Kidney (tissue), 14 donors: ENCODE results near the gene STON1. TPM values are rescaled to one million over a fixed set of nuclear protein-coding genes. Genes with fewer than 3 reads are reported as not detected.
A peak's percentile ranks its signal among the peaks of the same experiment; 100 is the strongest.

Source experiments
- DNase-seq, 5 donors: peaks; one replicate each; pipeline ENCODE4 v3.0.0-alpha.2; 2013 to 2020
- FAIRE-seq: peaks from 2 replicates; lab custom pipeline; 2012; peaks lifted over from hg19 to GRCh38; lab: Jason Lieb, UNC
- H3K27ac ChIP-seq, 2 donors: one replicate each; pipeline ENCODE4 v1.7.0; 2013; ENCODE audit warnings: low read depth in 2 of 2, low read length in 2 of 2, inconsistent platforms in 1 of 2
- H3K27me3 ChIP-seq: one replicate; pipeline ENCODE4 v1.7.1; 2013; ENCODE audit warnings: low read length, inconsistent platforms; ENCODE audit not compliant: control insufficient read depth, insufficient read depth
- H3K36me3 ChIP-seq, 3 donors: one replicate each; pipeline versions ENCODE4 v1.7.0 to v1.7.1; 2013; ENCODE audit warnings: low read length in 3 of 3, control low read depth in 1 of 3, inconsistent platforms in 1 of 3; ENCODE audit not compliant: insufficient read depth in 3 of 3, control insufficient read depth in 2 of 3
- H3K4me1 ChIP-seq, 3 donors: one replicate each; pipeline versions ENCODE4 v1.7.0 to v1.7.1; 2013; ENCODE audit warnings: low read length in 3 of 3, inconsistent platforms in 1 of 3, low read depth in 1 of 3; ENCODE audit not compliant: control insufficient read depth in 2 of 3, insufficient read depth in 2 of 3
- H3K4me3 ChIP-seq, 3 donors: one replicate each; pipeline versions ENCODE4 v1.7.0 to v1.8.1; 2013; ENCODE audit warnings: low read length in 3 of 3, control low read depth in 1 of 3, inconsistent platforms in 1 of 3
- H3K9ac ChIP-seq, 3 donors: one replicate each; pipeline versions ENCODE4 v1.7.0 to v1.7.1; 2013; ENCODE audit warnings: low read length in 3 of 3, control low read depth in 1 of 3, inconsistent platforms in 1 of 3
- H3K9me3 ChIP-seq, 3 donors: one replicate each; pipeline versions ENCODE4 v1.7.0 to v1.7.1; 2013; ENCODE audit warnings: low read length in 3 of 3, control low read depth in 1 of 3, inconsistent platforms in 1 of 3; ENCODE audit not compliant: control insufficient read depth in 2 of 3, insufficient read depth in 1 of 3
- intact Hi-C: fragments of 100-400 bp; cut with DNase I; formaldehyde crosslinking; loops from one replicate; pipeline ENCODE4 v1.11.1; 2022
- polyA plus RNA-seq: library from polyadenylated mRNA; stranded (reverse); fragments of 350-450 nt; fragmentation: Illumina TruSeq; extraction: RNeasy Lipid Tissue Mini Kit (QIAGEN cat#74804); gene quantifications from one replicate; pipeline ENCODE4 v1.2.3, GENCODE V29; 2014; ENCODE audit warnings: low read depth, low replicate concordance; ENCODE audit not compliant: insufficient read depth
- total RNA-seq: library from RNA; stranded (reverse); fragmentation: NEBNext Ultra II Directional; extraction: Animal tissue kit (Norgen Biotek cat#: 25700); gene quantifications from one replicate; pipeline ENCODE4 v1.2.1, GENCODE V29; 2021
- TF ChIP-seq, protein P1 (sequence below): IDR thresholded peaks from 3 replicates; pipeline ENCODE4 v1.5.1; 2012; ENCODE audit warnings: mild to moderate bottlenecking, moderate library complexity, borderline replicate concordance; ENCODE audit not compliant: insufficient read depth; ENCODE audit errors: extremely low read depth
- donor health status: control.
- donor health status: control.
- donor health status: control.
- donor health status: control.
- donor health status: control.
- donor health status: DM: yes; HTN: yes; CAD: no.
- donor health status: Normal renal cell carcinoma (clear cell type).

STON1 gene
- total and polyA plus RNA-seq, 2 donors from 2014 or later: 5.8 to 15.7 TPM

DNA sequence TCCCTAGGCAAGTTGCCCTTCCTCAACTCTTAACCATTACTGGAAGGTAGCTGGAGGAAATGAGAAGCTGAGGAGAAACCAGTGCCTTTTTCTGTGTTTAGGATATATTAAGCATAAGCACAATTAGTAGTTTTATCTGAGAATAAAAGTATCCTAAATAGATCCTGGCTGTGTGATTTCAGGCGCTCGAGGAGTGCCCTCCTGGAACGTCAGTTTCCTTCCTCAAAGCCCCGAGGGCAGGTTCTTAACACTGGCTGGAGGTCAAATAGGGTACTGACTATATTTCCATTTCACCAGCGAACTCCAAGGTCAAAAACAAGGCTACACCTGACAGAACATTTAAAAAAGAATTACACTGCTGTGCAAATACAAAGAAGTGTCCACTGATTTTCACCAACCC is 1.5 kb upstream of the STON1 start:
- intact Hi-C loops: no loop called here
- FAIRE-seq: no peak
- no peaks in the 10 kb centered on the region for H3K36me3 ChIP-seq
- no peaks in the 10 kb centered on the region for H3K9me3 ChIP-seq
- TF ChIP-seq, protein P1, sequence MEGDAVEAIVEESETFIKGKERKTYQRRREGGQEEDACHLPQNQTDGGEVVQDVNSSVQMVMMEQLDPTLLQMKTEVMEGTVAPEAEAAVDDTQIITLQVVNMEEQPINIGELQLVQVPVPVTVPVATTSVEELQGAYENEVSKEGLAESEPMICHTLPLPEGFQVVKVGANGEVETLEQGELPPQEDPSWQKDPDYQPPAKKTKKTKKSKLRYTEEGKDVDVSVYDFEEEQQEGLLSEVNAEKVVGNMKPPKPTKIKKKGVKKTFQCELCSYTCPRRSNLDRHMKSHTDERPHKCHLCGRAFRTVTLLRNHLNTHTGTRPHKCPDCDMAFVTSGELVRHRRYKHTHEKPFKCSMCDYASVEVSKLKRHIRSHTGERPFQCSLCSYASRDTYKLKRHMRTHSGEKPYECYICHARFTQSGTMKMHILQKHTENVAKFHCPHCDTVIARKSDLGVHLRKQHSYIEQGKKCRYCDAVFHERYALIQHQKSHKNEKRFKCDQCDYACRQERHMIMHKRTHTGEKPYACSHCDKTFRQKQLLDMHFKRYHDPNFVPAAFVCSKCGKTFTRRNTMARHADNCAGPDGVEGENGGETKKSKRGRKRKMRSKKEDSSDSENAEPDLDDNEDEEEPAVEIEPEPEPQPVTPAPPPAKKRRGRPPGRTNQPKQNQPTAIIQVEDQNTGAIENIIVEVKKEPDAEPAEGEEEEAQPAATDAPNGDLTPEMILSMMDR: no peak
- H3K9ac ChIP-seq: no peak overlapping the region
- H3K4me3 ChIP-seq: no peak overlapping the region
- H3K27me3 ChIP-seq: no peaks in the 10 kb centered on the region
- DNase-seq: no peak
- H3K4me1 ChIP-seq: peaks cover 0 to 14% (median 0%) of the 10 kb centered on the region in 3 donors
- H3K27ac ChIP-seq: peak overlapping the region in 1 of 2 donors; percentile 51

DNA sequence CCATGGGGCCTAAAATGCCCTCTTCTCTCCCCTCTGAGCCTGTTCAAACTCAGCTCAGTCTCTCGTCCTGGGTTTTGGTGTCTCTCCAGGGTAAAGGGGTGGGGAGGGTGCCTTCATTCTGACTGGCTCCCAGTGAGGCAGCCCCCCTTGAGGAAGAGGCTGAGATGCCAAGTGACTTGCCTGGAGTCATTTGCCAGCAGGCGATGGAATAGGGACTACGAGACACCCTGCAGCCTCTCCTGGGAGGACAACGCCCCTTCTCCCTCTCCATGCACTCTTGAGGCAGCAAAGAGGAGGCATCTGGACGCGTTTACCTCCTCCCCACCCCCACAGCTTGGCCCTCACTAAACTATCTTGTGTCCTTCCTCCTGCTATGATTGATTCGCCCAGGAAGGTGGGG is 760 bp upstream of the STON1 start:
- TF ChIP-seq, protein P1: no peak
- H3K36me3 ChIP-seq: no peaks in the 10 kb centered on the region
- H3K9ac ChIP-seq: no peak overlapping the region
- peak in 2 of 5 donors; percentile 62 to 67 for DNase-seq
- no peak for FAIRE-seq
- H3K27me3 ChIP-seq: no peaks in the 10 kb centered on the region
- peak overlapping the region; percentile 35 to 51 for H3K27ac ChIP-seq
- H3K9me3 ChIP-seq: no peaks in the 10 kb centered on the region
- H3K4me3 ChIP-seq: peak overlapping the region in 1 of 3 donors; percentile 16
- peaks cover 0 to 14% (median 0%) of the 10 kb centered on the region in 3 donors for H3K4me1 ChIP-seq
- intact Hi-C loops: no loop called here

DNA sequence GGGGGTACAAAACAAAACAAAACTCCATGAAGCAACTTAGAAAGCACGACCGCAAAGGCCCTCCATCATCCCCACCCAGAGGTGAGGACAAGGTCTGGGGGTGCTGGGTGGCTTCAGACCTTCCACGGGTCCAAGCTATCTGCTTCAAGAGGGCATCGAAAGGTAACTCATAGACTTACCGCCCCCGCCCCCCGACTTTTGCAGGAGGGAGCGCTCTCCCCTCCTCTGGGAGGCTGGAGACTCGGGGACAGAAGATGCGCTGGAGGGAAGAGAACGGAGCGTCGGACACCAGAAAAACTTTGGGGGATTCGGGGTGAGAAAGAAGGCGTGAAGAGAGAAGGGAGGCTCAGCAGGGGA is 300 bp upstream of the STON1 start:
- peak in 1 of 5 donors; percentile 75 for DNase-seq
- peaks cover 0 to 14% (median 0%) of the 10 kb centered on the region in 3 donors for H3K4me1 ChIP-seq
- peak overlapping the region; percentile 45 to 57 (median 50) for H3K4me3 ChIP-seq
- FAIRE-seq: no peak
- H3K36me3 ChIP-seq: no peaks in the 10 kb centered on the region
- intact Hi-C loops: no loop called here
- peak overlapping the region in 2 of 3 donors; percentile 22 to 33 for H3K9ac ChIP-seq
- TF ChIP-seq, protein P1: no peak
- H3K27ac ChIP-seq: peak overlapping the region; percentile 53 to 67
- H3K9me3 ChIP-seq: no peaks in the 10 kb centered on the region
- H3K27me3 ChIP-seq: no peaks in the 10 kb centered on the region
